Osteoblast (primary cell): Measurements from ENCODE around the gene HCN2. TPM values are rescaled to one million over a fixed set of nuclear protein-coding genes. Genes with fewer than 3 reads are reported as not detected.

Experiments
- DNase-seq: peaks from one replicate; pipeline ENCODE4 v3.0.0; 2011; ENCODE audit warnings: low spot score, mixed read lengths; ENCODE audit not compliant: insufficient read length; ENCODE audit errors: missing footprints
- H2AFZ ChIP-seq: 2 replicates; pipeline ENCODE4 v1.6.0; 2011; ENCODE audit warnings: mild to moderate bottlenecking, low read length
- H3K27ac ChIP-seq: 2 replicates; pipeline ENCODE4 v1.5.1; 2011; ENCODE audit warnings: mild to moderate bottlenecking, low read depth, low read length, moderate library complexity
- H3K27me3 ChIP-seq: 2 replicates; pipeline ENCODE4 v1.6.0; 2012; ENCODE audit warnings: mild to moderate bottlenecking, control low read depth, inconsistent platforms, low read length, moderate library complexity; ENCODE audit not compliant: insufficient read depth
- H3K36me3 ChIP-seq: 2 replicates; pipeline ENCODE4 v1.5.1; 2011; ENCODE audit warnings: mild to moderate bottlenecking, low read length, control low read depth, moderate library complexity; ENCODE audit not compliant: insufficient read depth
- H3K4me1 ChIP-seq: 2 replicates; pipeline ENCODE4 v1.5.1; 2011; ENCODE audit warnings: mild to moderate bottlenecking, low read length, control low read depth, moderate library complexity; ENCODE audit not compliant: insufficient read depth
- H3K4me2 ChIP-seq: 2 replicates; pipeline ENCODE4 v1.6.0; 2011; ENCODE audit warnings: mild to moderate bottlenecking, low read length; ENCODE audit not compliant: insufficient read depth
- H3K4me3 ChIP-seq: fragments of 200-600 bp; sonication (generic); 3 replicates; pipeline ENCODE4 v1.5.1; 2012; ENCODE audit warnings: mild to moderate bottlenecking, low read length, inconsistent platforms; ENCODE audit not compliant: insufficient read depth
- H3K79me2 ChIP-seq: 2 replicates; pipeline ENCODE4 v1.6.0; 2012; ENCODE audit warnings: mild to moderate bottlenecking, low read length, control low read depth, inconsistent platforms; ENCODE audit not compliant: insufficient read depth
- H3K9me3 ChIP-seq: 2 replicates; pipeline ENCODE4 v1.5.1; 2011; ENCODE audit warnings: low read depth, low read length, control low read depth
- H4K20me1 ChIP-seq: 2 replicates; pipeline ENCODE4 v1.6.0; 2012; ENCODE audit warnings: mild to moderate bottlenecking, low read length, control low read depth; ENCODE audit not compliant: insufficient read depth
- total RNA-seq: library from RNA; depleted of rRNA; stranded (reverse); fragments of >200 nt; gene quantifications from 2 replicates; pipeline ENCODE4 v1.2.3, GENCODE V29; 2012
- TF ChIP-seq, protein P1 (sequence below): IDR thresholded peaks from 2 replicates; pipeline ENCODE4 v1.5.1; 2011; ENCODE audit warnings: mild to moderate bottlenecking, low read depth, low read length, moderate library complexity; ENCODE audit errors: extremely low read depth

The HCN2 gene
- total RNA-seq, 1 donor, result 1.4 TPM

GRCh38 chr19:616747-617526 lies 27.3 kb downstream of the HCN2 start:
- H3K9me3 ChIP-seq, result no peaks in the 10 kb centered on the region
- no peak overlapping the region for H3K4me2 ChIP-seq
- H3K27me3 ChIP-seq, result no peaks in the 10 kb centered on the region
- peaks cover 6% of the 10 kb centered on the region for H3K36me3 ChIP-seq
- no peak overlapping the region for H2AFZ ChIP-seq
- no peak overlapping the region for H3K4me3 ChIP-seq
- no peak overlapping the region for H3K27ac ChIP-seq
- no peaks in the 10 kb centered on the region for H3K79me2 ChIP-seq
- peak; percentile 83 for DNase-seq
- H3K4me1 ChIP-seq, result peaks cover 3% of the 10 kb centered on the region
- H4K20me1 ChIP-seq, result no peaks in the 10 kb centered on the region
- TF ChIP-seq, protein P1, sequence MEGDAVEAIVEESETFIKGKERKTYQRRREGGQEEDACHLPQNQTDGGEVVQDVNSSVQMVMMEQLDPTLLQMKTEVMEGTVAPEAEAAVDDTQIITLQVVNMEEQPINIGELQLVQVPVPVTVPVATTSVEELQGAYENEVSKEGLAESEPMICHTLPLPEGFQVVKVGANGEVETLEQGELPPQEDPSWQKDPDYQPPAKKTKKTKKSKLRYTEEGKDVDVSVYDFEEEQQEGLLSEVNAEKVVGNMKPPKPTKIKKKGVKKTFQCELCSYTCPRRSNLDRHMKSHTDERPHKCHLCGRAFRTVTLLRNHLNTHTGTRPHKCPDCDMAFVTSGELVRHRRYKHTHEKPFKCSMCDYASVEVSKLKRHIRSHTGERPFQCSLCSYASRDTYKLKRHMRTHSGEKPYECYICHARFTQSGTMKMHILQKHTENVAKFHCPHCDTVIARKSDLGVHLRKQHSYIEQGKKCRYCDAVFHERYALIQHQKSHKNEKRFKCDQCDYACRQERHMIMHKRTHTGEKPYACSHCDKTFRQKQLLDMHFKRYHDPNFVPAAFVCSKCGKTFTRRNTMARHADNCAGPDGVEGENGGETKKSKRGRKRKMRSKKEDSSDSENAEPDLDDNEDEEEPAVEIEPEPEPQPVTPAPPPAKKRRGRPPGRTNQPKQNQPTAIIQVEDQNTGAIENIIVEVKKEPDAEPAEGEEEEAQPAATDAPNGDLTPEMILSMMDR, result no peak

GRCh38 chr19:617551-618246 lies 28.0 kb downstream of the HCN2 start:
- Histone ChIP-seq H3K36me3 (peaks cover 8% of the 10 kb centered on the region), H3K27ac (no peak overlapping the region), H3K27me3 (no peaks in the 10 kb centered on the region), H3K9me3 (no peaks in the 10 kb centered on the region), H3K4me3 (no peak overlapping the region), H3K79me2 (no peaks in the 10 kb centered on the region), H4K20me1 (no peaks in the 10 kb centered on the region), H2AFZ (no peak overlapping the region), H3K4me2 (no peak overlapping the region), H3K4me1 (no peaks in the 10 kb centered on the region)
- TF ChIP-seq, protein P1, result no peak
- DNase-seq, result peak; percentile 86

GRCh38 chr19:618247-618619 lies 28.6 kb downstream of the HCN2 start:
- no peak overlapping the region for H3K4me2 ChIP-seq
- no peaks in the 10 kb centered on the region for H3K4me1 ChIP-seq
- TF ChIP-seq, protein P1, result no peak
- no peaks in the 10 kb centered on the region for H3K27me3 ChIP-seq
- H3K79me2 ChIP-seq, result no peaks in the 10 kb centered on the region
- H3K27ac ChIP-seq, result no peak overlapping the region
- H4K20me1 ChIP-seq, result no peaks in the 10 kb centered on the region
- H3K9me3 ChIP-seq, result no peaks in the 10 kb centered on the region
- no peak overlapping the region for H2AFZ ChIP-seq
- H3K36me3 ChIP-seq, result peaks cover 8% of the 10 kb centered on the region
- no peak overlapping the region for H3K4me3 ChIP-seq
- DNase-seq, result no peak

DNA sequence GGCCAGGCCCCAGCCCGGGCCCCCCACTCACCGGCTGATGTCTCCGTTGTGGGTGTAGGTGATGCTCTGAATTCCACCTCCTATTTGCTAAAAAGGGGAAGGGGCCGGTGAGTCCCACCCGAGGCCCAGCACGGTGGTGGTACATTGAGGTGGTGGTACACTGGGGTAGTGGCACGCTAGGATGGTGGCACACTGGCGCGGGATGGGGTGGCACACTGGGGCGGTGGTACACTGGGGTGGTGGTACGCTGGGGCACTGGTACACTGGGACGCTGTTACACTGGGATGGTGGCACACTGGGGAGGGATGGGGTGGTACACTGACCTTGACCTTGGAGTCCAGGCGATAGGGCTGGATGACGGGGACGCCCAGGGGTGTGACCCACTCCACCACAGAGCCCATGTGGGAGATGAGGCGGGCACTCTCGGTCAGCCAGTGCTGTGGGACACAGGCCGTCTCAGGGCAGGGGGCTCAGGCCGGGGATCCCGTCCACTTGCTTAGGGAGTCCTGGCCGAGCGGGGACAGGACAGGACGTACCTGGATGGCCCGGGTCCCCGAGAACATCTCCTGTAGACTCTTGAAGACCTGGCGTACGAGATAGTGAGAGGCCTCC lies 29.1 kb downstream of the HCN2 start:
- Histone ChIP-seq H3K4me2 (no peak overlapping the region), H2AFZ (no peak overlapping the region), H3K36me3 (peaks cover 8% of the 10 kb centered on the region), H3K27me3 (no peaks in the 10 kb centered on the region), H3K79me2 (no peaks in the 10 kb centered on the region), H3K9me3 (no peaks in the 10 kb centered on the region), H3K27ac (no peak overlapping the region), H3K4me1 (peaks cover 5% of the 10 kb centered on the region), H3K4me3 (no peak overlapping the region), H4K20me1 (peaks cover 5% of the 10 kb centered on the region)
- TF ChIP-seq, protein P1, result no peak
- DNase-seq, result no peak
